SK-N-SH (cell line): ENCODE results near the gene ADAMTSL5. TPM values are rescaled to one million over a fixed set of nuclear protein-coding genes. Genes with fewer than 3 reads are reported as not detected.

Source experiments
- CTCF ChIA-PET: fragments of 300-600, 350-600 bp; formaldehyde crosslinking; extraction: SDS; loops from one replicate; lab custom pipeline; 2021; lab: Yijun Ruan, JAX
- POLR2A ChIA-PET: fragments of 350-600 bp; sonication (Branson Sonifier 250); formaldehyde crosslinking; extraction: SDS; loops from one replicate; lab custom pipeline; 2020; ENCODE audit warnings: antibody characterized with exemption, inconsistent platforms; lab: Yijun Ruan, JAX
- DNase-seq: peaks from one replicate; pipeline ENCODE4 v3.0.0; 2012
- H2AFZ ChIP-seq: fragments of 200-600 bp; sonication (generic); 2 replicates; pipeline ENCODE4 v1.8.1; 2016; ENCODE audit warnings: antibody characterized with exemption, mild to moderate bottlenecking, low read depth
- H3F3A ChIP-seq: fragments of 200-600 bp; sonication (generic); replicated peaks from 2 replicates; pipeline ENCODE3; 2016; ENCODE audit warnings: antibody characterized with exemption, mild to moderate bottlenecking; ENCODE audit not compliant: insufficient read depth
- H3K27ac ChIP-seq, 2 experiments: fragments of 200-500 bp in 1 of 2; fragments of 200-600 bp in 1 of 2; sonication (Bioruptor generic) in 1 of 2; sonication (generic), shearing (Covaris generic) in 1 of 2; 2 replicates each; pipeline versions ENCODE4 v1.5.1 to v1.6.1; 2014 to 2016; ENCODE audit warnings: low read depth in 2 of 2, inconsistent platforms in 1 of 2, low read length in 1 of 2, mild to moderate bottlenecking in 1 of 2, mixed read lengths in 1 of 2
- H3K27me3 ChIP-seq: fragments of 200-600 bp; sonication (generic), shearing (Covaris generic); 2 replicates; pipeline ENCODE4 v1.6.1; 2016; ENCODE audit warnings: mixed run types; ENCODE audit not compliant: insufficient read depth
- H3K36me3 ChIP-seq, 2 experiments: fragments of 200-500 bp in 1 of 2; fragments of 200-600 bp in 1 of 2; sonication (Bioruptor generic) in 1 of 2; sonication (generic) in 1 of 2; replicated peaks in 1 of 2; 2 replicates each; pipeline versions ENCODE3 to v1.5.1; 2014 to 2016; ENCODE audit warnings: low read length in 1 of 2, mild to moderate bottlenecking in 1 of 2; ENCODE audit not compliant: insufficient read depth in 2 of 2, control insufficient read depth in 1 of 2
- H3K4me1 ChIP-seq, 2 experiments: fragments of 200-500 bp in 1 of 2; fragments of 200-600 bp in 1 of 2; sonication (Bioruptor generic) in 1 of 2; sonication (generic), shearing (Covaris generic) in 1 of 2; 2 replicates each; pipeline versions ENCODE4 v1.5.1 to v1.6.1; 2014 to 2016; ENCODE audit warnings: low read depth in 1 of 2, low read length in 1 of 2, mixed run types in 1 of 2; ENCODE audit not compliant: insufficient read depth in 2 of 2, control insufficient read depth in 1 of 2
- H3K4me2 ChIP-seq: fragments of 200-600 bp; sonication (generic), shearing (Covaris generic); 2 replicates; pipeline ENCODE4 v1.6.1; 2017; ENCODE audit warnings: mixed run types
- H3K4me3 ChIP-seq, 2 experiments: fragments of 200-500 bp in 1 of 2; fragments of 200-600 bp in 1 of 2; sonication (Bioruptor generic) in 1 of 2; sonication (generic), shearing (Covaris generic) in 1 of 2; 2 replicates each; pipeline versions ENCODE4 v1.5.1 to v1.8.1; 2014 to 2016; ENCODE audit warnings: low read depth in 2 of 2, inconsistent platforms in 1 of 2, low read length in 1 of 2, mild to moderate bottlenecking in 1 of 2, mixed read lengths in 1 of 2, moderate library complexity in 1 of 2
- H3K79me2 ChIP-seq: fragments of 200-600 bp; sonication (generic); 2 replicates; pipeline ENCODE4 v1.8.1; 2017; ENCODE audit warnings: mild to moderate bottlenecking; ENCODE audit not compliant: insufficient read depth
- H3K9ac ChIP-seq: fragments of 200-600 bp; sonication (generic); 2 replicates; pipeline ENCODE4 v1.6.1; 2017; ENCODE audit warnings: mixed run types
- H3K9me2 ChIP-seq: fragments of 200-600 bp; sonication (generic); 2 replicates; pipeline ENCODE4 v1.6.1; 2017; ENCODE audit warnings: mixed run types
- H3K9me3 ChIP-seq: fragments of 200-600 bp; sonication (generic); 2 replicates; pipeline ENCODE4 v1.6.1; 2017; ENCODE audit warnings: mixed run types, mild to moderate bottlenecking, moderate library complexity
- H4K20me1 ChIP-seq: fragments of 200-600 bp; sonication (generic); 2 replicates; pipeline ENCODE4 v1.6.1; 2017; ENCODE audit warnings: mild to moderate bottlenecking, mixed run types; ENCODE audit not compliant: insufficient read depth
- CHD2 ChIP-seq: fragments of 150-350 bp; IDR thresholded peaks from 2 replicates; pipeline ENCODE4 v1.6.1; 2018; ENCODE audit warnings: low read length; ENCODE audit not compliant: partially characterized antibody
- CTCF ChIP-seq: fragments of 200-600 bp; sonication (generic); IDR thresholded peaks from 2 replicates; pipeline ENCODE4 v1.6.1; 2017; ENCODE audit warnings: antibody characterized with exemption, mild to moderate bottlenecking, moderate library complexity
- EZH2phosphoT487 ChIP-seq: fragments of 200-600 bp; sonication (generic); IDR thresholded peaks from 2 replicates; pipeline ENCODE4 v1.6.1; 2017; ENCODE audit warnings: low read depth, mixed run types, mild to moderate bottlenecking, antibody characterized with exemption, moderate library complexity, borderline replicate concordance
- FOXM1 ChIP-seq: IDR thresholded peaks from 2 replicates; pipeline ENCODE4 v1.4.0; 2012; ENCODE audit warnings: low read depth, mild to moderate bottlenecking
- GABPA ChIP-seq: IDR thresholded peaks from 2 replicates; pipeline ENCODE4 v1.4.0; 2012; ENCODE audit warnings: low read depth, mild to moderate bottlenecking
- GATA2 ChIP-seq: sonication (generic); formaldehyde crosslinking; IDR thresholded peaks from 2 replicates; pipeline ENCODE4 v1.5.0; 2020; ENCODE audit warnings: mild to moderate bottlenecking, missing genetic modification reagents
- JUND ChIP-seq: IDR thresholded peaks from 2 replicates; pipeline ENCODE4 v1.4.0; 2012
- MEF2A ChIP-seq: IDR thresholded peaks from 2 replicates; pipeline ENCODE4 v1.4.0; 2012; ENCODE audit warnings: low read depth, borderline replicate concordance
- NRF1 ChIP-seq: IDR thresholded peaks from 2 replicates; pipeline ENCODE4 v1.6.1; 2012; ENCODE audit warnings: low read depth, mild to moderate bottlenecking, low read length
- RAD21 ChIP-seq: IDR thresholded peaks from 2 replicates; pipeline ENCODE4 v1.6.1; 2012; ENCODE audit warnings: mild to moderate bottlenecking, low read length
- RFX5 ChIP-seq: IDR thresholded peaks from 2 replicates; pipeline ENCODE4 v1.6.1; 2012; ENCODE audit warnings: mild to moderate bottlenecking, improper control_type of control experiment, low read length
- SMC3 ChIP-seq: IDR thresholded peaks from 2 replicates; pipeline ENCODE4 v1.6.1; 2012; ENCODE audit warnings: low read depth, low read length, improper control_type of control experiment
- TAF1 ChIP-seq: IDR thresholded peaks from 2 replicates; pipeline ENCODE4 v1.6.1; 2012; ENCODE audit warnings: low read depth, mild to moderate bottlenecking, low read length, moderate library complexity, borderline replicate concordance
- TCF12 ChIP-seq: IDR thresholded peaks from 2 replicates; pipeline ENCODE4 v1.4.0; 2012
- TEAD4 ChIP-seq: IDR thresholded peaks from 2 replicates; pipeline ENCODE4 v1.4.0; 2012; ENCODE audit warnings: mild to moderate bottlenecking, borderline replicate concordance; ENCODE audit not compliant: insufficient read depth
- WGBS: methylation state at CpG from one replicate; pipeline ENCODE4 v1.1.6; 2017; ENCODE audit warnings: low lambda C conversion rate; 5-methylcytosine and 5-hydroxymethylcytosine counted together
- polyA plus RNA-seq, 3 experiments: library from polyadenylated mRNA; depleted of rRNA; stranded (reverse); fragments of >200 nt; gene quantifications; 2 replicates each; pipeline ENCODE4 v1.2.3, GENCODE V29; 2012
- TF ChIP-seq, protein P1 (sequence below): IDR thresholded peaks from 2 replicates; pipeline ENCODE4 v1.4.0; 2012; ENCODE audit warnings: low read depth, borderline replicate concordance

ADAMTSL5 gene
- polyA plus RNA-seq, 1 of the 3 experiments (the other 2 are of a cell fraction), result 5.7 TPM

GRCh38 chr19:1522061-1522460 is 9.2 kb upstream of the ADAMTSL5 start:
- Histone ChIP-seq H3K9ac (no peak overlapping the region), H3K27ac (no peak overlapping the region), H3K79me2 (no peaks in the 10 kb centered on the region), H4K20me1 (no peaks in the 10 kb centered on the region), H3K9me3 (no peaks in the 10 kb centered on the region), H3K4me3 (no peak overlapping the region), H3K4me1 (no peaks in the 10 kb centered on the region), H3K4me2 (no peak overlapping the region), H2AFZ (no peak overlapping the region), H3K36me3 (no peaks in the 10 kb centered on the region), H3K27me3 (peaks cover 42% of the 10 kb centered on the region), H3F3A (peaks cover 6% of the 10 kb centered on the region), H3K9me2 (no peaks in the 10 kb centered on the region)
- DNase-seq, result no peak
- WGBS, result 84% methylated on average over 9 of the region's 10 CpGs
- TF ChIP-seq TEAD4 (no peak), GABPA (no peak), JUND (no peak), RFX5 (no peak), NRF1 (no peak), EZH2phosphoT487 (no peak), GATA2 (CRISPR knock-in tag) (no peak), TAF1 (no peak), TCF12 (no peak), MEF2A (no peak), CTCF (no peak), FOXM1 (no peak), RAD21 (no peak)
- TF ChIP-seq, protein P1, sequence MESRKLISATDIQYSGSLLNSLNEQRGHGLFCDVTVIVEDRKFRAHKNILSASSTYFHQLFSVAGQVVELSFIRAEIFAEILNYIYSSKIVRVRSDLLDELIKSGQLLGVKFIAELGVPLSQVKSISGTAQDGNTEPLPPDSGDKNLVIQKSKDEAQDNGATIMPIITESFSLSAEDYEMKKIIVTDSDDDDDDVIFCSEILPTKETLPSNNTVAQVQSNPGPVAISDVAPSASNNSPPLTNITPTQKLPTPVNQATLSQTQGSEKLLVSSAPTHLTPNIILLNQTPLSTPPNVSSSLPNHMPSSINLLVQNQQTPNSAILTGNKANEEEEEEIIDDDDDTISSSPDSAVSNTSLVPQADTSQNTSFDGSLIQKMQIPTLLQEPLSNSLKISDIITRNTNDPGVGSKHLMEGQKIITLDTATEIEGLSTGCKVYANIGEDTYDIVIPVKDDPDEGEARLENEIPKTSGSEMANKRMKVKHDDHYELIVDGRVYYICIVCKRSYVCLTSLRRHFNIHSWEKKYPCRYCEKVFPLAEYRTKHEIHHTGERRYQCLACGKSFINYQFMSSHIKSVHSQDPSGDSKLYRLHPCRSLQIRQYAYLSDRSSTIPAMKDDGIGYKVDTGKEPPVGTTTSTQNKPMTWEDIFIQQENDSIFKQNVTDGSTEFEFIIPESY, result no peak
- CTCF ChIA-PET, result interaction anchor here (1.0 to 2.3 kb wide), 4 partner anchors 10 to 24 kb away, joined by 3 to 14 read pairs (median 4); partner anchors contain the start of gene ADAMTSL5
- POLR2A ChIA-PET, result interaction anchor here (1.1 kb wide), 1 partner anchor 69 kb away, joined by 3 read pairs; no protein-coding TSS in a partner anchor

DNA sequence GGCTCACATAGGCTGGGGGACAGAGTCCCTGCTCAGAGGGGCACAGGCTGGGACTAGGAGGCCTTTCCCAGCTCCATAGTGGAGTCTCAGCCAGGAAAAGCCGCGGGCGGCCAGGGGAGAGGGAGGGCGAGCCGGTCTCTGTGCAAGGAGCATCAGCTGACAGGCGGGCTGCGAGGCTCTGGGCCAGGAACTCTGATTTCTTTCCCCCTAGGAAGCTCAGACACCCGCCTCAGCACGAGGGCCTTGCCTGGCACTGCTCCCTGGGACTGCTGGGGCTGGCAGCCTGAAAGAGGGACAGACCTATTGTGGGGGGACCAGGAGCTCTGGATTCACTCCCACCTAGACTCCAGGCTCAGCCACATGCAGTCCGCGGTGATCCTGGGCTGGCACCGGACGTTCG is 8.8 kb upstream of the ADAMTSL5 start:
- H3K9ac ChIP-seq, result no peak overlapping the region
- CTCF ChIA-PET, result interaction anchor here (1.0 to 2.3 kb wide), 4 partner anchors 9 to 25 kb away, joined by 3 to 14 read pairs (median 4); partner anchors contain the start of gene ADAMTSL5
- H3K4me3 ChIP-seq, result no peak overlapping the region
- WGBS, result 83% methylated on average over 7 of the region's 14 CpGs
- no peaks in the 10 kb centered on the region for H3K36me3 ChIP-seq
- H3K4me1 ChIP-seq, result no peaks in the 10 kb centered on the region
- H3F3A ChIP-seq, result peaks cover 6% of the 10 kb centered on the region
- H3K4me2 ChIP-seq, result no peak overlapping the region
- peaks cover 38% of the 10 kb centered on the region for H3K27me3 ChIP-seq
- POLR2A ChIA-PET, result interaction anchor here (1.1 kb wide), 1 partner anchor 69 kb away, joined by 3 read pairs; no protein-coding TSS in a partner anchor
- H3K9me2 ChIP-seq, result no peaks in the 10 kb centered on the region
- no peak overlapping the region for H3K27ac ChIP-seq
- TF ChIP-seq CHD2 (no peak), RAD21 (no peak), TEAD4 (no peak), SMC3 (no peak)
- no peaks in the 10 kb centered on the region for H4K20me1 ChIP-seq
- no peaks in the 10 kb centered on the region for H3K9me3 ChIP-seq
- no peak for DNase-seq
- H2AFZ ChIP-seq, result no peak overlapping the region
- H3K79me2 ChIP-seq, result no peaks in the 10 kb centered on the region
